OCI-LY7 (cell line): Measurements from ENCODE around the gene SWT1.

Source experiments
- CTCF ChIP-seq: fragments of 200-600 bp; sonication (generic); conservative IDR thresholded peaks from 2 replicates; pipeline ENCODE4 v1.5.1; 2014; ENCODE audit warnings: mild to moderate bottlenecking, antibody characterized with exemption, low read length, moderate library complexity, mixed read lengths
- EZH2phosphoT487 ChIP-seq: fragments of 200-600 bp; sonication (generic); IDR thresholded peaks from 2 replicates; pipeline ENCODE4 v1.6.1; 2018; ENCODE audit warnings: low read depth, borderline replicate concordance, mild to moderate bottlenecking, mixed run types, antibody characterized with exemption, low read length, moderate library complexity, mixed read lengths

GRCh38 chr1:185317034-185317885 is 160.3 kb downstream of the SWT1 start, which contains the start of gene IVNS1ABP:
- TF ChIP-seq CTCF (peak; percentile 67), EZH2phosphoT487 (no peak)
